Renal cortical epithelial cell (primary cell): Measurements from ENCODE around the gene NCOA4. TPM values are rescaled to one million over a fixed set of nuclear protein-coding genes. Genes with fewer than 3 reads are reported as not detected.
A peak's percentile ranks its signal among the peaks of the same experiment; 100 is the strongest.
"Not testable (repeated sequence)": the region's sequence is repeated elsewhere in the genome, so short reads cannot be mapped to it uniquely, and the experiment has no call there.

Source experiments
- DNase-seq: peaks from one replicate; pipeline ENCODE4 v3.0.0-alpha.2; 2011; ENCODE audit warnings: low read depth
- total RNA-seq: library from RNA; depleted of rRNA; stranded (reverse); fragments of >200 nt; gene quantifications from 2 replicates; pipeline ENCODE4 v1.2.3, GENCODE V29; 2014

NCOA4 gene
- total RNA-seq, 1 donor from 2014 or later = 272 TPM

DNA sequence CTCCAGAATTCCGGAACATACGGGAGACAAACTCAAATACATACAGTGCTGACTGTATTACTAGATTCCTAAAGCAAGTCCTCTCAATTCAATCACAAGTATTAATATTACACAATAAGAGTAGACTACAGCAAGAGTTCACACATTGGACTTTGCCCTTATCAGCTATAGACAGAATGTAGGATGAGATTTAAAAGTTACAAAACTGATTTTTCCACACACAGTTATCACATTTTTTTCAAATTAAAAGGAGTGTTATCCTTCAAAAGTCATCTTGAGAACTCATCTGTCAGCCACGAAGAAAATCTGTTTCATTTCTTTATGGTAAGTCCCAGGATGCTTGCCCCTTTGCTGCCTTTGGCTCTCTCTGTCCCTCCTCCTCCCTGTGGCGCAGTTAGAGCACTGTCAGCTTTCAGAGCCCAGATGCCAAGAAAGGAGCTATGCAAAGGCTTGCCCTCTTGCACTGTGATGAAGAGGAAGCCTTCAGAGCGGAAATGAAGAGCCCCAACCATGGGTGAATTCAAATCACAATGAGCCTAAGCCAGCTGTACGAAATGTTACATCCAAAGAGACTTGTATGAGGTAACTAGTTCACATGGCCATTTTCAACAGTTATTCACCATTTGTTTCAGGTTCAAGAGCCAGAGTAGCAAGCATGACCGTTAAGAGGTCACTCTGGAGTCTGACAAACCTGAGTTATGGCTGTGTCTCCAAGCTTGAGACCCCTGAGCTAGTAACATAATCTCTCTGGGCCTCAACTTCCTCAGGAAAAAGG lies 10.7 kb downstream of the NCOA4 start:
- DNase-seq = peak; percentile 36

DNA sequence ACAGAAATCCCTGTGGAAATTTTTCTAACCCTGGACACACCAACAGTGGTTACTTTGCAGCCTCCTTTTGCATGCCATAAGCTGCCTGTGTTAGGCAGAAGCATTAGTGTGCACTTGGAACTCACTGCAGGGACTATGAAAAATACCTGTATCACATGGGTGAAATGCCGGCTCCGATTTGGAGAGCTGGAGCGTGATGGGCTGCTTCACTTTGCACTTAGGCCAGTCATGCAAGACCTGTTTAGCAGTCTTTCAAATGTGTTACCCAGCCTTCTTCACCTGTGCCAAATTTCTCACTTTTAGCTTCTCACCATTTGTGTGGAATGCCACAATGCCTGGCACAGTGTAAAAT lies 11.3 kb downstream of the NCOA4 start:
- peak; percentile 60 for DNase-seq

DNA sequence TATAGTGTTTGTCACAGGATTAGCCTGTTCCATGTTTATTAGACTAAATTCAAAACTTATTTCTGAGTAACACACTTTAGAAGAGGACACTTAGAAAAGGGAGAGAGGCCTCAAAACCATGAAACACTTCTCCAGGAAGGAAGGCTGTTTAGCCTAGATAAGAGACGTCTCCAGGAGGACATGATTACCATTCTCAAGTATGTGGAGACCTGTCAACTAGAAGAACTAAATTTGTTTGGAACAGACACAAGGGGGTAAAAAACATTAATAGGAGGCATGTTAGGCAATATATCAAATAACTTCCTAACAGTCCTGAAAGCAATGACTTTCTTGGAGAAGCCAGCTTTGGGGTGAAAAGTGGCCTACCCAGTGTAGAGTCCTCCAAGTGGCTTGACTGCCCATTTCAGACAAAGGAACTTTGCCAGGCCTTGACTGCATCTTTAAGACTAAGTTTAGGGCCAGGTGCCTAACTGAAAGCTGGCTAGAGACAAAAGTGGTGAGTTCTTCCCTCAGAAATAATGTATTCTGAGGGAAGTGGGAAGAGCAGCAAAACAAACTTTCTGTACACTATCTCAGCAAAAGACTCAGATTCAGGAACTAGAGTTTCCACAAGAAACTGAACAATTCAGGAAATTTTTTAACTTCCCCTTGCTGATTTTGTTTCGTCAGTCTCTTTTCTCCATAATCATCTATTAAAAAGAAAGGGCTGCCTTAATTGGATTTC lies 11.8 kb downstream of the NCOA4 start:
- no peak for DNase-seq

DNA sequence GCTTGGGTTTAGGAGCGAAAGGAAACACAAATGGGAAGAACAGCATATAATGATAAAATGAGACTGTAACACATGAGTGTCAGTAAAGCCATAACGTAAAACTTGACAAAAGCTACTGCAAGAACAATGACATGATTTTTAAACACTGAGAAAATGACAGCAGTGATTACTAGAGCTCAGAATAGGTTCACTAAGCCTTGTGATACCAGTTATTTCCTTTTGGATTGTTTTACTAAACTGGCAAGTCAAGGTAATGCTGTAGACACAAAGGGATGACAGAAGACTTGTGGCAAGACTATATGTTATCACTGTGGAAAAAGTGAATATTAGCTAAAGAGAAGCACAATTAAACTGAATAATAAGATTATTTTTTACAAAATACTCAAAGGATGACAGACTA lies 12.7 kb downstream of the NCOA4 start:
- DNase-seq = no peak

DNA sequence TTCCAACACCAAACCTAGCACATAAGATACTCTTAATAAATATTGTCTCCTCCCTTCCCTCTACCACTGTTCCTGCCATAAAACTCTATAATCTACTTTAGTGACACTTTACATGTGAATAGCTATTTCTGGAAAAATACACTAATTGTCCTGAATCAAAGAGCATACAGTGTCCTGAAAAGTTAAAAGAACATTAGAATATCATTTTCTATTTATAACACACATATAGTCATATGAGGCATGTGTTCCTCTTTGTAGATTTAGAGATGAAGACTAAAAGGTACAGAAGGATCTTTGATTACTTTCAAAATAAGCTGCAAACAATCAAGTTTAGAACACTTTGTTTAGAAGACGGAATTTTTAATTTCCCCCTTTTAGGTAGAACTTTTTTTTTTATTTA lies 13.6 kb downstream of the NCOA4 start:
- DNase-seq = no peak

DNA sequence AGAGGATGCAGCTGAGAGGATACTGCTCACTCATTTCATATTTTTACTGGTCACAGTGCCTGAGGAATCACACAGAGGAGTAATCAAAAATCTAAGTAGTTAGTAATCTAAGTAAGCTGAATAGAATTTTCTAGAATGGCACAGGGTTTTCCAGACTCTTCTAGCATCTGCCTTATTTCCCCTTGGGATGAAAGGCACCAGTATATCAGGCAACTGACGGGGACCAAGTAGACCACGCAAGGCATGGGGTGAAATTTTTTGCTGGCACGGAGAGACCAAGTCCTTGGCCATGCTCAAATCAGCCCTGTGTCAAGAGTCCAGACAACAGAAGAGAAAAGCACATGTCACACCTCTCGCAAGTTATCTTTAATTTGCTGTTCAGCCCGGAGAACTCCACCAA lies 14.2 kb downstream of the NCOA4 start:
- DNase-seq = no peak

DNA sequence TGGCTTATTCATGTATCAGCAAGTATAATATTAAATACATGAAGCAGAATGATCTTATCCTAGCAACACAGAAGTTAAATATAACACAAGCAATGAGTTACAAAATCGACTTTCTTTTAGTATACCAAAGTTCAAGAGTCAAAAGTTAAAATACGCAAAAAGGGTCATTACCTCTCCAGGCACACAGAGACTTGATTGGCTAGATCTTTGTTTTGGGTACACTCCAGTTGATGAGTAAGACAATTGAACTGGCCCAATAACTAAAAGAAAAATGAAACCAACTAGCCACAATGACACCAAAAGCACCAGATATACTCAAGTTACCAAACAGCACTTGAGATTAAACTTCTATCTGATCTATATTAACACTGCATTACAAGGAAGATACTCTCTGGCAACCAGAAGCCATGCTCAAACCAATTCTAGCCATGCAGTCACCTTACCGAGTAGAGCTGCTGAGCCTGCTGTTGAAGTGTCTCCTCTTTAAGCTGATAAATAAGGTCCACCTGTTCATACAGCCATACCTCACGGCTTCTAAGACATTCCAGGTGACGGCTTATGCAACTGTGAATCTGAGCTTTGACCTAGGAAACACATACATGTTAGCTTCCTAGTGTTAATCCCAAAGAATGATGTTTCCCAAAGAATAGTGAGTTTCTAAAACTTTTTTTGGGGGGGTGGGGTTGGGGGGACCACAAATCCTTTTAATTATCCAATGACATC lies 15.6 kb downstream of the NCOA4 start:
- no peak for DNase-seq

DNA sequence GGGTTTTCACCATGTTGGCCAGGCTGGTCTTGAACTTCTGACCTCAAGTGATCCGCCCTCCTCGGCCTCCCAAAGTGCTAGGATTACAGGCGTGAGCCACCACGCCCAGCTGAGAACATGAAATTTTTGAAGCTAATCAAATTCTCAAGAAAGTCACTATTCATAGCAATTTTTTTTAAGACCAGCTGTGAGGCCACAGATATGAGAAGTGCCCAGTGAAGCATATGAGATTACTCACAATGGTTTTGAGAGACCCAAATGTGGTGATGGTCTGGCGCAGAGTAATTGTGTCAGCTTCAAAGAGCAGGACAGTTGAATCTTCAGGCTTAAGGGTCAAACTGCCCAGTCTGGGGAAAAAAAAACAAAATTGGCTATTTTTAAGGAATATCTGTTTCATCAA lies 16.2 kb downstream of the NCOA4 start:
- no peak for DNase-seq

DNA sequence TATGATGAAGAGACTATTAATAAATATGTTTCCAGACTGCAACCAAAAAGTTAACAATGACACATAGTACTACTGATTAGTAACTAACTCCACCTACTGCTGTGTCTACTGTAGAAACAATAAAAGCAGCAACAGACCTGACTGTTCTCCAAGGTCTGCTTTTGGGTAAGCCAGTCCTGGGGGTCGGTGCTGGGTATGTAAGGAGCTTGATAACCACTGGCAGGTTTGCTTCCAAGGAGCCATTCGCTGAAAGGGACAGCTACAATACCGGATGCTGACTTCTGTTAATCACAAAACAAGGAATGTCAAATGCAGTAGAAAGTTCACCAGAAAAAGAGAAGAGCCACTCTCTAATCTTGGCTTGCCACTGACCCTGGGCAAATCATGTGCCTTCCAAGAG lies 17.7 kb downstream of the NCOA4 start:
- no peak for DNase-seq

DNA sequence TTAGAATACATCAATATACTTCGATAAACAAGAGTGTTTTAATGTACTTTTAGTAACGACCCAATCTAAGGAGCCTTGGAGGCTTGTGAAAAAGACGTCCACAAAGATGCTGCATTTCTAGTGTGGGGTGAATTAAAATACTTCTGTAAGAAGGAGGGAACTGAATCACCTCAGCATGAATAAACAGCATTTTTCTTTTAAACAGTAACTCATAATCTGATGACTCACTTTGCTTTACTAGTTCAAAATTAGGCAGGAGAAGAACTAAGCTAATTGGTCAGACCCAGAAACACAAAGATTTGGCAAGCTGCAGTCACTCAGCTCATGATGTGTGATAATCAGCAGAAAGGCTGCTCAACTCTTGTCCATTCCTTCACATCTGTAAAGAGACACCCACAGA lies 24.2 kb downstream of the NCOA4 start:
- peak; percentile 90 for DNase-seq

DNA sequence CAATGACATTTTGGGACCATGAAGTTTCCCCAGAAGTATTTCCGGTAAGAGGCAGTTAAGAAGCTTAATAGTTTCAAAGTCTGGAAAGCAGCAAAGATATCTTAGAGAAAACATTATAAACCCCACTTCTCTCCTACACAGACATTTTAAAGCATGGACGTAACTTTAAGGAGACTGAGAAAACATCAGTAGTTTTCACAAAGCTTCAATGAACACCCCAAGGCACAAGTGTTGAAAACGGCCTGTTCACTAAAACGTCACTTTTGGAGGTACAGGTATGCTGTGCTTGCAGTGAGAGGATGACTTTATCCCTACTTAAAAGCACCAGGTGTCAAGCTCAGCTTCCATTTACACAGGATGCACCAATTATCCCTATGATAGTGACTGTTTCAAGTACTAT lies 25.0 kb downstream of the NCOA4 start:
- DNase-seq = no peak

DNA sequence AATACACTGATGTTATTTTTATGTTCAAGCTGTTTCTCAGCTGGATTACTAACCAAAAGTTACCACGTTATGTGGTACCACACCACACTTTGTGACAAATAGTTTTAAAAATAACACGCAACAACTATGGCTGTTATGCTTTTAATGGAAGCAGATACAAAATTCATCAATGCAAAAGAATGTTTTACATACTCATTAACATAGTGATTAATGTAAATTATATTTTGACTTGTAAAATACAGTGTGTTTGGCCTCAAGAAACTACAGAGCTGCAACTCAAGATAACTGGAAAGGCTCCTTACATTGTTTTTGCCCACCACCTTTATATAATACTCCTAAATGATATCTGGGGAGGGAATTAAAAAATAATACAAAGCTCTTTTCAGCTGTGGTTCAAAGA lies 25.5 kb downstream of the NCOA4 start:
- no peak for DNase-seq

DNA sequence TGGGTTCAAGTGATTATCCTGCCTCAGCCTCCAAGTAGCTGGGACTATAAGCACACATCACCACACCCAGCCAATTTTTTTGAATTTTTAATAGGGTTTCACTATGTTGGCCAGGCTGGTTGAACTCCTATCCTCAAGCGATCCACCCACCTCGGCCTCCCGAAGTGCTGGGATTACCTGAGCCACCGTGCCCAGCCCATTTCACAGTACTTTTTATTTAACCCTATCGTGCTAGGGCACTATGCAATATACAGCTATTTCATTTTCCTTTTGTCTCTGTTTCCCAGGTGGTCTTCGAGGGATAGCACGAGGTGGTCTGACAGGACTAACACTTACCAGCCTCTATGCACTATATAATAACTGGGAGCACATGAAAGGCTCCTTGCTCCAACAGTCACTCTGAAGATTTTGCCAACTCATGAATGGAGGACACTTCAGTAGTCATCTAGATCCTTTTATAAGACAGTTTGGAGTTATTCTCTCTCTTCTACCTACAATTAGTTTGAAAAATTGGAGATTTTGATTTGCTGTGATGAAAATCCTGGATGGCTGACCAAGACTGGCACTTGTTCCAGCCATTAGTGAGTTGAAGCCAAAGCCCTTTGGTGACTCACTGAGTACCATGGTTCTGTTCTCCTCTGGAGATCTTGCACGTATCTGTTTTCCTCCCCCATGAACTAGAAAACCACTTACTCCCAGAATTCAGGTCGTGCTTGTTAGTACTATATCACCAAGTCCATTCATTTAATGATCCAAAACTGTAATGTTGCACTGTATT lies 27.3 kb downstream of the NCOA4 start:
- no peak for DNase-seq

DNA sequence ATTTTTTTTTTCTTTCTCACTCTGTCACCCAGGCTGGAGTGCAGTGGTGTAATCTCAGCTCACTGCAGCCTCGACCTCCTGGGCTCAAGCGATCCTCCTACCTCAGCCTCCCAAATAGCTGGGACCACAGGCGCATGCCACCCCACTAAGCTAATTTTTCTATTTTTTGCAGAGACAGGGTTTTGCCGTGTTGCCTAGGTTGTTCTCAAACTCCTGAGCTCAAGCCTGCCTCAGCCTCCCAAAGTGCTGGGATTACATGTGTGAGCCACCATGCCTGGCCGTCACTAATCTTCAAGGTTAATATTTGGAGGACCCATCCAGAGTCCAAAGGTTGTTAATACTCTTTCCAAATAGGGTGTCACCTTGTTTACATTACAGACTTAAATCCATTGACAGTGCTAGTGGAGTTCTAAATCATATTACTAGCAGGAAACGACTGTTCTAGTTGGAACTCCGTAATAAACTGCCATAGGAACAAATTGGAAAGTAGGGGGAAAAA lies 28.2 kb downstream of the NCOA4 start:
- not testable (repeated sequence) for DNase-seq

DNA sequence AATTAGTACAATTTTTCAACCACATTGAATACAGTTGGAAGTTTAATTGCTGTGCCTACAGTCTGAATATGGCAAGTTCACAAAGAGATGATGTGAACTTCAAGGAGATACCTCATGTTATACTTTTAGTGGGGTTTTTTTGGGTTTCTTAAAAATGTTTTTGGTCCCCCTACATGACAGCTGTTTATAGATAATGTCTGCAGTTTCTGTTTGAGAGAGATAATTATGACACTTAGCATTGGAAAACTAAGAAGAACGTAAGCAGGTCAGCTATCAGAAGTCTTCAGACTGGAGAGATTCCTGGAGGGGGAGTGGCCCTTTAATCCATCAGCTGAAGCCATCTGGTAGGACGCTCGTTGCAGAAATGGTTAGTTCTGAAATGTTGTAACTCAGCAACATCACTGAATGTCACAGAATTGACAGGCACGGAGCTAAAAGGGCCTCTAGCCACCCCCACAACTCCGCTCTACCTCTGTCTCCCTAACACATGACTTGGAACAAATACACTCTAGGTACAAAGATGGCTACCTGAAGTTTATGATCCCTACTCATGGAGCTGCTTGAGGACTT lies 29.2 kb downstream of the NCOA4 start:
- DNase-seq = no peak

DNA sequence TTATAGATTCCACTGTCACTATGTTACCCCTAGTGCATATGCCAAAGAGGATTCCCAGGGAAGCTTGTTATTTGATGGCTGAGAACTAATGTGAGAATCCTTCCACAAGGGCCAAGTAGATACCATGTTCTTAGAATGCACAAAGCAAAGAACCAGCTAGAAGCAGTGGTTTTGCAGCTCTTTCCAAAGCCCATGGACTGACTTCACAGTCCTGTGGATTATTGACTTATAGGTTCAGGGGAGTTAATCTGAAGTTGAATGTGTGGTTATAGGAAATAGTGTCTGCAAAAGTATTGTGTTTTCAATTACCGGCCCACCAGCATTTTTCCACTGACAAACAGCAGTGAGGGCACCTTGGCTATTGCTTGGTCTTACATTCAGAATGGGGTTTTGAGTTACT lies 29.9 kb downstream of the NCOA4 start:
- no peak for DNase-seq

DNA sequence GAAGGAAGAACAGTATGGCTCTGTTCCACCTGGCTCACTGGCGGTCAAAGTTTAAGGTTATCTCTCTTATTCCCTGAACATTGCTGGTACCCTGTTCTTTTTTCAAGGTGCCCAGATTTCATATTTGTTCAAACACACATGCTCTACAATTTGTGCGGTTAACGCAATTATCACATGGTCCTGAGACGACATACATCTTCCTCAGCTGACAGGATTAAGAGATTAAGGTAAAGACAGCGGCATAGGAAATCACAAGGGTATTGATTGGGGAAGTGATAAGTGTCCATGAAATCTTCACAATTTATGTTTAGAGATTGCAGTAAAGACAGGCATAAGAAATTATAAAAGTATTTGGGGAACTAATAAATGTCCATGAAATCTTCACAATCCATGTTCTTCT lies 30.5 kb downstream of the NCOA4 start:
- DNase-seq = not testable (repeated sequence)

DNA sequence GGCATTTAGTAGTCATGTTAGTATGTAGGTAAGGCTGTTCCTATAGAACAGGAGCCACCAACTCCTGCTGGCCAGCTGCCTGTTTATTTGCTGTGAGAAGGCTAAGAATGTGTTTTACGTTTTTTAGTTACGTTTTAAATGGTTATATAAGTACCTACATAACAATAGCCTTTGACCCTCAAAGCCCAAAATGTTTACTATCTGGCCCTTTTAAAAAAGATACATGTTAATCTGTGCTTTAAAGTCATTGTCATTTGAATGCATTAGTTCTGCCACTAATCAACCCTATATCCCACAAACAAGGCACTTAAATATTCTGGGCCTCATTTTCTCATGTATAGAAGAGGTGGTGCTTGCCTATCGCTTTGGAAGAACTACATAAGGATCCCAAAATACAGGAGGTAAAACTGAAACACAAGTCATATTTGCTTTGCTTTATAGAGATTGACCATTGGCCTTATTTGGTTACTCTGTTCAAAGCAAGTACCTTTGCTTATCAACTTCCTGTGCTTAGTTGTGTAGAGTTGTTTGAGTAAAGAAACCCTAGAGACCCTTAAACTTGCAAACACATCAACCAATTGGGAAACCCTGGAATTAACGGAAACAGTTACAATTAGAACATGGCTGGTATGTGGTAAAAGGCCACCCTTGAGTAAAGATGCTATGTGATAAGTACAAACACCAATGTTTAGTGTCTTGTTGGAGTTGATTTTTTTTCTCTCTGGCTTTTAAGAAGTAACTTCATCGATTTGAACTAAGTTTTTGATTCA lies 32.2 kb downstream of the NCOA4 start:
- no peak for DNase-seq

DNA sequence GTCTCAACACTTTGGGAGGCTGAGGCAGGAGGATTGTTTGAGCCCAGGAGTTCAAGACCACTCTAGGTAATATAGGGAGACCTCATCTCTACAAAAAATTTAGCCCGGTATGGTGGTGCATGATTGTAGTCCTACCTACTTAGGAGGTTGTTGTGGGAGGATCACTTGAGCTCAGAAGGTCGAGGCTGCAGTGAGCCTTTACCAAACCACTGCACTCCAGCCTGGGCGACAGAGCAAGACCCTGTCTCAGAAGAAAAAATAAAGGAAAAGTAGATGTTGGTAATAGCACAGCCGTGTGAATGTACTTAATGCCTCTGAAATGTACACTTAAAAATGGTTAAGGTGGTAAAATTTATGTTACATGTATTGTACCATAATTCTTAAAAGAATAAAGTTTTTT lies 32.9 kb downstream of the NCOA4 start:
- DNase-seq = no peak

DNA sequence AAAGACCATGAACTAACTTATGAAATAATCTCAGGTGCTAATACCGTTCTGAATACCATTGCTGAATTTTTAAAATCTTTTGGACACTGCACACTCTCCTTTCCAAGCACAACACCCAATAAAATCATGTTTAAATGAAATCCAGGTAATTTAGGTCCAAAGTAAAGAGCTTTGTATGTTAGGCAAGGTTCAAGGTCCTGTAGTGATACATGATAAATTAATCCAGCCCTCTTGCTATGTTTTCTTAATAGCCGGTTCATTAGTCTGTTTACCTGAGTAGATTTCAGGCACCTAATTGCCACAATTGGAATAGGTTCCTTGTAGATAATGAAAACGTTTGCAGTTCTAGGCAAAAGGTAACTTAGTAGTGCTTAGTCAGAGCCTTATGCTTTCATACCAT lies 44.8 kb downstream of the NCOA4 start:
- not testable (repeated sequence) for DNase-seq

DNA sequence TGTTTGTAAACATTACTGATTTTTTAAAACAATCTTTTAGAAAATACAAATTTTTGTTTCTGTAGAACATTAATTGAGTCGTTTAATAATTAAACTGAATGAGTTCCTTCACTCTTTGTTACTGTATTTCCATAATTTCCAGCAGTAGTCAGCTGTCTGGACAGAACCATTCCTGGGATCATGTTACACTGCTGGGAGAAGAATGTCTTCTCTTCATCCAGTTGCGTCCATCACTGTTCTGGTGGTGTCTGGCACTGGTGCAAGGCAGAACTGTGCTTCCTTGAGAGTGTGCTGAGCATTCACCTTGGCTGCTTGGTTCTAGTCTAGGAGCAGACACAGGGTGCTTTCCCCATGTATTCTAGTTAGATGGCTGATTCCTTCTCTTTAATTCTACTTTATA lies 46.0 kb downstream of the NCOA4 start:
- DNase-seq = peak; percentile 51
